NCI-H1436 (cell line): ENCODE measurements around the gene PNKD.
A peak's percentile ranks its signal among the peaks of the same experiment; 100 is the strongest.

ENCODE experiments used
- DNase-seq: peaks from one replicate; lab custom pipeline; 2025; lab: John Stamatoyannopoulos, UW

The PNKD gene

DNA sequence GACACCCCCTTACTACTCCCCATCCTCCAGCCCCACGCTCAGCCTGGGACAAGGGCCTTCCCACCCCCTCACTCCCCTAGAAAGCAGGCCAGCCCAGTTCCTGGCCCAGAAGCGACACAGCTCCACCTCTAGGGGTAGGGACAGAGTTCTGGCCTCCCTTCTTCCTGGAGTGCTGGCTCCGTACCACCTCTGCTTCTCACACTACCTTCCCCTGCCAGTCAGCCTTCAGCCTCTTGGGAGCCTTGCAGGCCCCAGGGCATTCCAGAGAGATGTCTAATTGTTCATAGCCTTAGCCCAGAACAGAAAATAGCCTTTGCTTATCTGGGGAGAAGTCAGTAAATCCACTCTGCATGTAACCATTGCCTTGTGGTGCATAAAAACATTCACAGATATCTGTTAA is 73.3 kb downstream of the PNKD start:
- DNase-seq, result no peak

- DNase-seq, result no peak
Measured at GRCh38 chr2:218344090-218344754, 73.9 kb downstream of the PNKD start.

- DNase-seq, result no peak
Measured at GRCh38 chr2:218344755-218345417, 74.6 kb downstream of the PNKD start.

GRCh38 chr2:218345491-218346236 is 75.3 kb downstream of the PNKD start:
- no peak for DNase-seq

DNA sequence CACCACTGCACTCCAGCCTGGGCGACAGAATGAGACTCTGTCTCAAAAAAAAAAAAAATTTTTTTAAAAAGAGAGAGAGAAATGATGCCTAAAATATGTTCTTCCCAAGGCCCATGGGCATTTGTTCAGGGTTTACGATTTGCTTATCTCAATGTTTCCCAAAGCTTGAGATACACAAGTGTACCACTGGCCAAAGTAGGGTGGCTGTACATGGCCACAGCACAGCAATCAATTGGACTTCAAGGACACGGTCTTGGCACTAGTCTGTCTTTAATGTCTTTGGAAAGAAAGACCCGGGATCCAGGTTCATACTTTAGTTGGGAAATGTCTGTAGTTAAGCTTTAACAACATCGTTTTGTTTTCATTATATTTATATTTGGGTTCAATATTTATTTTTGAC is 76.9 kb downstream of the PNKD start:
- no peak for DNase-seq

GRCh38 chr2:218354045-218354444 is 83.7 kb downstream of the PNKD start:
- no peak for DNase-seq

GRCh38 chr2:218354850-218355443 is 84.6 kb downstream of the PNKD start:
- no peak for DNase-seq

- no peak for DNase-seq
Measured at GRCh38 chr2:218357236-218358177, 87.2 kb downstream of the PNKD start.

DNA sequence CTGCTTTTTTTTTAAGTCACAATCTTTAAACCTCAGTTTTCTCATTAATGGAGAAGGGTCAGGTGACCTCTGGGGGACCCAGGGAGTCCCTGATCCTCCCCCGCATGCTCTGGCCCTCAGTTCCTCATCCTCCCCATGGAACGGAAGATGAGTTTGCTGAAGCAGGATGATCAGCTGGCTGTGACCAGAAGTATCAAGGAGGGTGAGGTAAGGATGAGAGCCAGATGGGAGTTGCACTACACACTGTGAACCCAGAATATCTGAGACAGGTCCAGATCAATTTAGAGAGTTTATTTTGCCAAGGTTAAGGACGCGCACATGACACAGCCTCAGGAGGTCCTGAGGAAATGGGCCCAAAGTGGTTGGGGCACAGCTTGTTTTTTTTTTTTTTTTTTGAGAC is 90.1 kb downstream of the PNKD start:
- DNase-seq, result no peak

GRCh38 chr2:218362606-218363005 is 92.3 kb downstream of the PNKD start:
- DNase-seq, result no peak

- DNase-seq, result no peak
Measured at GRCh38 chr2:218363736-218364135, 93.4 kb downstream of the PNKD start.

- DNase-seq, result no peak
Measured at GRCh38 chr2:218364196-218364595, 93.9 kb downstream of the PNKD start.

- no peak for DNase-seq
Measured at GRCh38 chr2:218366621-218367414, 96.5 kb downstream of the PNKD start.

GRCh38 chr2:218367415-218368149 is 97.3 kb downstream of the PNKD start:
- no peak for DNase-seq

DNA sequence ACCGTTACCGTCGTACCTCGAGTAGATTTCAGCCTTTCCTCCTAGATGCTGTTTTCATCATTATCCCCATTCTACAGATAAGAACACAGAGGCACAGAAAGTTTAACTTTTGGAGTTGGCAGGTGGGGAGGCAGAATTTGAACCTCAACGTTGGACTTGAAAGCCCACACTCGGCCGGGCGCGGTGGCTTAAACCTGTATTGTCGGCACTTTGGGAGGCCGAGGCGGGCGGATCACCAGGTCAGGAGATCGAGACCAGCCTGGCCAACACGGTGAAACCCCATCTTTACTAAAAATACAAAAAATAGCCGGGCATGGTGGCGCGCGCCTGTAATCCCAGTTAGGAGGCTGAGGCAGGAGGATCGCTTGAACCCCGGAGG is 97.8 kb downstream of the PNKD start:
- no peak for DNase-seq

DNA sequence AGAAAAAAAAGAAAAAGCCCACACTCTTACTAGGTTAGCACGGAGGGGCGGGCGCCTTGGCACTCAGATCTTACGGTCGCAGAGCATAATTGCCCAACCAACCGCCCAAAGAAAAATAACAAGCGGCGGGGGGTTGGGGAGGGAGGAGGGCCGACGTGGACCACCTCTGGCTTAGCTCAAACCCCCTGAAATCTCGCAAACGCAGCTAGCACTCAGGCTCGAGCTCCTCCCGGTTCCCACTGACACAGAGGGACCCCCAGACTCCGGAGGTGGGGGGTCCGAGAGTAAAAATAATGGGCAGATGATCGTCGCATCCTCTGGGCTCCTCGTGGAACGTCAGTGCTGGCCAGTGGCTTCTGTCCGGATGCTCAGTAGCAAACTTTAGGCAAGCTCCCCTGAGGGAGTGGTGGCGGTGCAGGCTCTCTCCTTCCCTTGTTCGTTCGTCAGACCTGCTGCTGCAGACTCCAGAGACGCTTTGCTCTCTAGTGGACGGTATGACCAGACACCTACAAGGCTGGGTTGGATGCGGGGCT is 98.4 kb downstream of the PNKD start:
- DNase-seq, result peak; percentile 17

DNA sequence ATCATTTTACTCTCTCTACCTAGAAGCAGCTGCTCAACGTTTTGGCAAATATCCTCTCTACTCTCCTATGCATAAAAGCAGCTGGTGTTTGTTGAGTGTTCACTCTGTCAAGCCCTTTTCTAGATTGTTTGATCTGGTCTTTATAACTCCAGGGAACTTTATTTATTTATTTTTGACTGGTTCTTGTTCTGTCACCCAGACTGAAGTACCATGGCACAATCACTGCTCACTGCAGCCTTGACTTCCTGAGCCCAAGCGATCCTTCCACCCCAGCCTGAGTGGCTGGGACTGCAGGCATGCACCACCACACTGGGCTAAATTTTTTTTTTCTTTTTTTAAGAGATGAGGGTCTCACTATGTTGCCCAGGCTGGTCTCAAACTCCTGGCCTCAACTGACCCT is 99.0 kb downstream of the PNKD start:
- no peak for DNase-seq

GRCh38 chr2:218370410-218371063 is 100.2 kb downstream of the PNKD start:
- DNase-seq, result no peak

DNA sequence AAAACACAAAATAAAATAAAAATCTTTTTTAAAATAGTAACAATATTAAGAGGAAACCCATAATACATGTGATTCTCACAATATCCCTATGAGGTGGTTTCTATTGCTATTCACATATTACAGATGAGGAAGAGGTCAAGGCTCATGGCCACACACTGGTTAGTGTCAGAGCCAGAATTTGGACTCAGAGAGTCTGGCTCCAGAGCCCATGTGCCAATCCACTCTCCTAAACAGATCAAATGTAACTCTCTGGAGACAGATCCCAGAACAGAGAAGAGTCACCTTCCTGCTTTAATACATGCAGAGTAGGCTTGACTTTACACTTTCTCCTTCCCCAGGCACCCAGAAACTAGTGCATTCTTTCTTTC is 101.6 kb downstream of the PNKD start:
- no peak for DNase-seq
